K562 (cell line): ENCODE measurements around the gene ECPAS. TPM values are rescaled to one million over a fixed set of nuclear protein-coding genes. Genes with fewer than 3 reads are reported as not detected.

Experiments used
- ATAC-seq: fragments of 200-7000 bp; cut with Tn5 transposase; 3 replicates; pipeline ENCODE4 v1.9.1; 2020; ENCODE audit warnings: moderate library complexity
- BruUV-seq: library from RNA; stranded (reverse); fragments of 400-500 nt; replicated peaks from 2 replicates; lab custom pipeline; 2021; lab: Mats Ljungman, UMichigan
- CTCF ChIA-PET: fragments of 300-600 bp; formaldehyde crosslinking; extraction: SDS; loops from one replicate; lab custom pipeline; 2021; ENCODE audit warnings: low intra/inter-chr PET ratio; lab: Yijun Ruan, JAX
- POLR2A ChIA-PET: fragments of 300-600, 350-650 bp; sonication (Branson Sonifier 250); formaldehyde crosslinking; extraction: SDS; loops from one replicate; lab custom pipeline; 2021; ENCODE audit warnings: antibody characterized with exemption, inconsistent platforms; lab: Yijun Ruan, JAX
- DNase-seq, 4 experiments: peaks; one replicate each; pipeline versions ENCODE4 v3.0.0 to v3.0.0-alpha.2; 2011 to 2018; ENCODE audit warnings: low spot score in 3 of 4, mixed read lengths in 3 of 4; ENCODE audit errors: extremely low read depth in 1 of 4
- FAIRE-seq: peaks from 2 replicates; lab custom pipeline; 2011; peaks lifted over from hg19 to GRCh38; lab: Jason Lieb, UNC
- H2AFZ ChIP-seq: 2 replicates; pipeline ENCODE4 v1.6.0; 2011; ENCODE audit warnings: low read depth, low read length, control low read depth, inconsistent platforms
- H3K27ac ChIP-seq: fragments of 200-600 bp; 3 replicates; pipeline ENCODE4 v1.8.0; 2011; ENCODE audit warnings: low read depth, mild to moderate bottlenecking, control low read depth, inconsistent platforms, low read length, moderate library complexity, mixed read lengths; ENCODE audit errors: extremely low read depth
- H3K27me3 ChIP-seq, 2 experiments: fragments of 300-600 bp in 1 of 2; 2 replicates in 1 of 2; 3 replicates in 1 of 2; pipeline versions ENCODE4 v1.6.0 to v1.8.0; 2011; ENCODE audit warnings: inconsistent platforms in 2 of 2, low read length in 2 of 2, mild to moderate bottlenecking in 1 of 2, mixed read lengths in 1 of 2, moderate library complexity in 1 of 2; ENCODE audit not compliant: control insufficient read depth in 2 of 2, insufficient read depth in 2 of 2
- H3K36me3 ChIP-seq: fragments of 300-600 bp; 3 replicates; pipeline ENCODE4 v1.8.0; 2011; ENCODE audit warnings: mild to moderate bottlenecking, low read length, inconsistent platforms; ENCODE audit not compliant: control insufficient read depth, insufficient read depth
- H3K4me1 ChIP-seq, 2 experiments: fragments of 200-600 bp in 1 of 2; replicated peaks in 1 of 2; 2 replicates in 1 of 2; 3 replicates in 1 of 2; pipeline versions ENCODE4 v1.5.1 to v1.8.0; 2011; ENCODE audit warnings: inconsistent platforms in 2 of 2, low read length in 2 of 2, mild to moderate bottlenecking in 1 of 2, mixed read lengths in 1 of 2, moderate library complexity in 1 of 2; ENCODE audit not compliant: control insufficient read depth in 2 of 2, insufficient read depth in 2 of 2
- H3K4me2 ChIP-seq: 2 replicates; pipeline ENCODE4 v1.6.1; 2011; ENCODE audit warnings: low read length, control low read depth, inconsistent platforms, mixed read lengths; ENCODE audit not compliant: insufficient read depth
- H3K4me3 ChIP-seq: fragments of 200-600 bp; sonication (generic), shearing (Covaris generic); 2 replicates; pipeline ENCODE4 v1.5.1; 2016; ENCODE audit warnings: control low read depth, inconsistent platforms
- H3K79me2 ChIP-seq: fragments of 200-600 bp; 3 replicates; pipeline ENCODE4 v1.8.0; 2011; ENCODE audit warnings: low read length, inconsistent platforms; ENCODE audit not compliant: control insufficient read depth, insufficient read depth
- H3K9ac ChIP-seq, 2 experiments: 2 replicates each; pipeline versions ENCODE4 v1.6.0 to v1.6.1; 2011; ENCODE audit warnings: low read depth in 2 of 2, low read length in 2 of 2, control low read depth in 1 of 2, inconsistent platforms in 1 of 2, mild to moderate bottlenecking in 1 of 2, mixed read lengths in 1 of 2; ENCODE audit not compliant: insufficient read depth in 1 of 2
- H3K9me1 ChIP-seq: one replicate; pipeline ENCODE4 v1.6.0; 2011; ENCODE audit warnings: inconsistent platforms, mild to moderate bottlenecking, low read length, moderate library complexity; ENCODE audit not compliant: control insufficient read depth, insufficient read depth
- H3K9me3 ChIP-seq: replicated peaks from 2 replicates; pipeline ENCODE4 v1.5.1; 2011; ENCODE audit warnings: low read depth, low read length, inconsistent platforms; ENCODE audit not compliant: control insufficient read depth, insufficient read depth
- H4K20me1 ChIP-seq: replicated peaks from 2 replicates; pipeline ENCODE4 v1.6.1; 2011; ENCODE audit warnings: low read length, inconsistent platforms, mixed read lengths; ENCODE audit not compliant: control insufficient read depth, insufficient read depth
- CGGBP1 ChIP-seq: fragments of 250-450 bp; sonication (Bioruptor Pico); IDR thresholded peaks from 2 replicates; pipeline ENCODE4 v1.9.0; 2021; ENCODE audit warnings: mild to moderate bottlenecking
- GTF2F1 ChIP-seq: IDR thresholded peaks from 2 replicates; pipeline ENCODE4 v1.6.1; 2011; ENCODE audit warnings: low read depth, low read length, improper control_type of control experiment
- KLF10 ChIP-seq: fragments of 250-450 bp; sonication (Bioruptor Pico); IDR thresholded peaks from 2 replicates; pipeline ENCODE4 v1.6.1; 2021; ENCODE audit warnings: matching md5 sums
- MCM5 ChIP-seq: fragments of 450-650 bp; IDR thresholded peaks from 2 replicates; pipeline ENCODE4 v1.6.1; 2016; ENCODE audit warnings: low read depth
- NR2F6 ChIP-seq: fragments of 450-650 bp; formaldehyde crosslinking; IDR thresholded peaks from 2 replicates; pipeline ENCODE4 v1.4.0; 2020; ENCODE audit warnings: mild to moderate bottlenecking
- PHF8 ChIP-seq: fragments of 200-600 bp; sonication (generic); IDR thresholded peaks from 2 replicates; pipeline ENCODE4 v1.6.1; 2012; ENCODE audit warnings: mixed run types, mild to moderate bottlenecking, inconsistent platforms, low read length, moderate library complexity, borderline replicate concordance
- SRSF3 ChIP-seq: fragments of 200-400 bp; formaldehyde crosslinking; IDR thresholded peaks from 2 replicates; pipeline ENCODE4 v1.6.1; 2016; ENCODE audit warnings: mild to moderate bottlenecking, low read length, moderate library complexity; ENCODE audit not compliant: insufficient read depth
- STAT5B ChIP-seq: fragments of 250-450 bp; sonication (Bioruptor Pico); IDR thresholded peaks from 2 replicates; pipeline ENCODE4 v1.8.0; 2021; ENCODE audit warnings: mild to moderate bottlenecking, inconsistent platforms
- TAF7 ChIP-seq: fragments of 450-650 bp; IDR thresholded peaks from 2 replicates; pipeline ENCODE4 v1.6.1; 2016; ENCODE audit warnings: missing genetic modification characterization, missing compliant biosample characterization
- XRCC3 ChIP-seq: fragments of 450-650 bp; IDR thresholded peaks from 2 replicates; pipeline ENCODE4 v1.6.1; 2017; ENCODE audit warnings: mild to moderate bottlenecking, moderate library complexity
- ZKSCAN3 ChIP-seq: fragments of 250-450 bp; sonication (Bioruptor Pico); IDR thresholded peaks from 2 replicates; pipeline ENCODE4 v1.4.0; 2020
- ZNF12 ChIP-seq: sonication (generic); formaldehyde crosslinking; IDR thresholded peaks from 2 replicates; pipeline ENCODE4 v1.4.0; 2020; ENCODE audit warnings: mild to moderate bottlenecking, missing genetic modification reagents
- ZNF197 ChIP-seq: fragments of 200-800 bp; sonication (Bioruptor generic); IDR thresholded peaks from 2 replicates; pipeline ENCODE4 v1.6.1; 2016; ENCODE audit warnings: low read depth, missing genetic modification characterization, missing compliant biosample characterization
- ZNF217 ChIP-seq: sonication (generic); formaldehyde crosslinking; IDR thresholded peaks from 2 replicates; pipeline ENCODE4 v1.8.0; 2022; ENCODE audit warnings: mild to moderate bottlenecking, missing genetic modification reagents
- WGBS: fragments of 100-300 bp; shearing (Covaris generic); methylation state at CpG from one replicate; pipeline ENCODE4 v1.1.6; 2016; ENCODE audit warnings: low coverage, mixed read lengths; ENCODE audit not compliant: insufficient coverage; ENCODE audit errors: missing lambda C conversion rate; 5-methylcytosine and 5-hydroxymethylcytosine counted together
- in situ Hi-C: fragments of 300-500 bp; cut with MboI; formaldehyde crosslinking; loops from 4 replicates; pipeline ENCODE4 v1.15.0; 2018; ENCODE audit warnings: inconsistent platforms, mixed read lengths
- intact Hi-C: fragments of 100-400 bp; cut with micrococcal nuclease; formaldehyde crosslinking; loops from 2 replicates; pipeline ENCODE4 v1.14.2; 2022
- polyA plus RNA-seq, 8 experiments: library from polyadenylated mRNA; depleted of rRNA in 4 of 8; stranded (reverse) in 5 of 8; unstranded in 3 of 8; fragments of >200 nt; fragmentation: Nextera tagmentation in 2 of 8; fragmentation: Illumina TruSeq in 1 of 8; extraction: Ambion mirVana in 2 of 8; extraction: Trizol in 1 of 8; gene quantifications; 2 replicates each; pipeline versions ENCODE4 v1.2.1 to v1.2.3, GENCODE V29; 2011 to 2014; ENCODE audit warnings: inconsistent platforms in 1 of 8, missing spikeins in 1 of 8
- total RNA-seq, 7 experiments: library from RNA; depleted of rRNA in 6 of 7; stranded (reverse); fragments of >200 nt in 6 of 7; fragmentation: Illumina TruSeq in 2 of 7; extraction: Trizol in 2 of 7; gene quantifications; 2 replicates each; pipeline versions ENCODE4 v1.2.1 to v1.2.3, GENCODE V29; 2011 to 2021; ENCODE audit warnings: low replicate concordance in 1 of 7
- TF ChIP-seq, protein P1 (sequence below): fragments of 200-800 bp; sonication (Bioruptor generic); IDR thresholded peaks from 2 replicates; pipeline ENCODE4 v1.6.1; 2017; ENCODE audit warnings: missing genetic modification characterization, missing compliant biosample characterization

The ECPAS gene
- total and polyA plus RNA-seq, 9 of the 15 experiments (the other 6 are each of a cell fraction or from before 2014, with no cell fraction given) = 14.5 to 90.9 (median 75.7) TPM

- in situ Hi-C loops = no loop called here
- H3K79me2 ChIP-seq = peaks cover 98% of the 10 kb centered on the region
Measured at GRCh38 chr9:111455638-111456037, 28.5 kb downstream of the ECPAS start.

More at GRCh38 chr9:111455638-111456037, 28.5 kb downstream of the ECPAS start:
- H3K4me3 ChIP-seq = no peak overlapping the region
- H3K4me1 ChIP-seq = no peaks in the 10 kb centered on the region; a peak in 1 of 5 replicates
- H3K27me3 ChIP-seq = no peaks in the 10 kb centered on the region
- intact Hi-C loops = no loop called here
- 88% methylated on average over 2 of the region's 2 CpGs for WGBS
- CTCF ChIA-PET = no interaction called here
- TF ChIP-seq ZNF217 (no peak), ZNF197 (CRISPR knock-in tag) (no peak), ZNF12 (CRISPR knock-in tag) (no peak), ZKSCAN3 (CRISPR knock-in tag) (no peak), CGGBP1 (CRISPR knock-in tag) (no peak), XRCC3 (no peak), KLF10 (no peak), GTF2F1 (no peak), NR2F6 (CRISPR knock-in tag) (no peak), STAT5B (CRISPR knock-in tag) (no peak), MCM5 (no peak), PHF8 (no peak), TAF7 (tag) (no peak), SRSF3 (no peak)
- TF ChIP-seq, protein P1, sequence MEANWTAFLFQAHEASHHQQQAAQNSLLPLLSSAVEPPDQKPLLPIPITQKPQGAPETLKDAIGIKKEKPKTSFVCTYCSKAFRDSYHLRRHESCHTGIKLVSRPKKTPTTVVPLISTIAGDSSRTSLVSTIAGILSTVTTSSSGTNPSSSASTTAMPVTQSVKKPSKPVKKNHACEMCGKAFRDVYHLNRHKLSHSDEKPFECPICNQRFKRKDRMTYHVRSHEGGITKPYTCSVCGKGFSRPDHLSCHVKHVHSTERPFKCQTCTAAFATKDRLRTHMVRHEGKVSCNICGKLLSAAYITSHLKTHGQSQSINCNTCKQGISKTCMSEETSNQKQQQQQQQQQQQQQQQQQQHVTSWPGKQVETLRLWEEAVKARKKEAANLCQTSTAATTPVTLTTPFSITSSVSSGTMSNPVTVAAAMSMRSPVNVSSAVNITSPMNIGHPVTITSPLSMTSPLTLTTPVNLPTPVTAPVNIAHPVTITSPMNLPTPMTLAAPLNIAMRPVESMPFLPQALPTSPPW (CRISPR knock-in tag) = no peak
- TF ChIP-seq, all 486 proteins: peak for 0
- POLR2A ChIA-PET = interaction anchor here (0.7 to 1.6 kb wide), 2 partner anchors 11 to 49 kb away, joined by 4 read pairs; no protein-coding TSS in a partner anchor
- no peak for DNase-seq
- no TSS peak for BruUV-seq
- no peaks in the 10 kb centered on the region for H3K9me3 ChIP-seq
- H3K9ac ChIP-seq = no peak overlapping the region
- no peak for FAIRE-seq
- H2AFZ ChIP-seq = no peak overlapping the region
- ATAC-seq = no peak
- H3K9me1 ChIP-seq = no peaks in the 10 kb centered on the region
- no peak overlapping the region for H3K4me2 ChIP-seq
- H3K36me3 ChIP-seq = peaks cover 20% of the 10 kb centered on the region; the same call in 2 of the 3 replicates
- no peak overlapping the region for H3K27ac ChIP-seq
- no peaks in the 10 kb centered on the region; the same call in 1 of the 2 replicates for H4K20me1 ChIP-seq
